NCI-H2107 (cell line): ENCODE data around the gene AUH.

Source experiments
- DNase-seq: peaks from one replicate; lab custom pipeline; 2025; lab: John Stamatoyannopoulos, UW

The AUH gene

DNA sequence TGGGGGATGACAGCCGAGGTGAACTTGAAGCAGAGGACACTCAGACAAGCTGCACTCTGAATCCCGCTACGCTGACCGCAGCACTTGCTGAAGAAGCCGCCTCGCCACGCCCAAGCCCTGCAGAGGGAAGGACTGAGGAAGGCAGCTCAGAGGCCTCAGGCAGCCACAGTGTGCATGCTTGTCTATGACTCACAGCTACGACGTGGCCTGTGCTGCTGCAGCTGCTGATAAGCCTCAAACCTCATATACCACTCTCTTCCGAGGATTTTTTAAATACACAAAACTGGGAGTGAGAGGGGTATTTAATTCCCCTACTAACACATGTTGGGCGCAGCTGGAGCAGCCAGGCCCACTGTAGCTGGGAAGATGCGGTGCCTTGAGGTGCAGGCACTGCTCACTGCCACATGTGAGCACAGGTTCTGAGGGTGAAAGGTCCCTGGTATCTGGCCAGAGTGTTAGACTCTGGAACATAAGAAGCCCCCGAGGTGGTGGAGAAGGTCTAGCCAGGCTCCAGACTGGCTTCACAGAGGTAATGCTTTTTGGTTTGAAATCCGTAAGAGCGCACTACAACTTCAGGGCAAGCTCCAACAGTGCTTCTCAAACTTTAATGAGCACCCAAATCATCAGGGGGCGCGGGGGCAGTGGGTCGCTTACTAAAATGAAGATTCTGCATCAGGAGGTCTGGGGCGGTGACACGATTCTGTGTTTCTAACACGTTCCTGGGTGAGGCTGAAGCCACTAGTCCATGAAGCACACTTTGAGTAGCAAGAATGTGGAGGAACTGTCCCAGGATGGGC lies 196.8 kb downstream of the AUH start:
- no peak for DNase-seq
